MM.1S (cell line): ENCODE results near the gene ESF1.

Experiments
- CTCF ChIP-seq: fragments of 300-600 bp; sonication (generic); IDR thresholded peaks from 2 replicates; pipeline ENCODE4 v1.5.1; 2016; ENCODE audit warnings: antibody characterized with exemption, low read length, mixed read lengths
- EZH2 ChIP-seq: fragments of 300-600 bp; sonication (generic); optimal IDR thresholded peaks from 2 replicates; pipeline ENCODE3; 2017; ENCODE audit warnings: low read depth, mild to moderate bottlenecking, antibody characterized with exemption, low read length, mixed read lengths
- EZH2phosphoT487 ChIP-seq: fragments of 300-600 bp; sonication (generic); IDR thresholded peaks from 2 replicates; pipeline ENCODE4 v1.6.1; 2018; ENCODE audit warnings: antibody characterized with exemption, low read length

GRCh38 chr20:13671512-13671911 lies 113.2 kb downstream of the ESF1 start:
- TF ChIP-seq CTCF (no peak), EZH2 (no peak), EZH2phosphoT487 (no peak)
